GM19467 (cell line): ENCODE measurements around the gene CYP4V2.
"Not testable (repeated sequence)": the region's sequence is repeated elsewhere in the genome, so short reads cannot be mapped to it uniquely, and the experiment has no call there.

ENCODE experiments used
- ATAC-seq: cut with Tn5 transposase; IDR thresholded peaks from one replicate; pipeline ENCODE4 v1.9.1; 2021; ENCODE audit warnings: mild to moderate bottlenecking, moderate library complexity; ENCODE audit not compliant: unreplicated experiment

CYP4V2 gene

GRCh38 chr4:186227744-186228513 lies 36.6 kb downstream of the CYP4V2 start:
- ATAC-seq, result no peak

GRCh38 chr4:186228514-186228894 lies 37.1 kb downstream of the CYP4V2 start:
- ATAC-seq, result no peak

- no peak for ATAC-seq
These were observed 43.0 kb downstream of the CYP4V2 start for GRCh38 chr4:186234367-186234766.

GRCh38 chr4:186236126-186236525 lies 44.8 kb downstream of the CYP4V2 start:
- ATAC-seq, result no peak

- no peak for ATAC-seq
These were observed 49.1 kb downstream of the CYP4V2 start for GRCh38 chr4:186240452-186240847.

GRCh38 chr4:186240848-186241491 lies 49.6 kb downstream of the CYP4V2 start:
- ATAC-seq, result no peak

- ATAC-seq, result no peak
These were observed 50.2 kb downstream of the CYP4V2 start for GRCh38 chr4:186241616-186242015.

GRCh38 chr4:186242031-186242430 lies 50.7 kb downstream of the CYP4V2 start:
- not testable (repeated sequence) for ATAC-seq

GRCh38 chr4:186243331-186243730 lies 52.0 kb downstream of the CYP4V2 start:
- ATAC-seq, result no peak

GRCh38 chr4:186244835-186245234 lies 53.5 kb downstream of the CYP4V2 start:
- ATAC-seq, result no peak

- not testable (repeated sequence) for ATAC-seq
These were observed 55.8 kb downstream of the CYP4V2 start for GRCh38 chr4:186247062-186247752.

- no peak for ATAC-seq
These were observed 57.3 kb downstream of the CYP4V2 start for GRCh38 chr4:186248643-186249042.

- ATAC-seq, result no peak
These were observed 58.7 kb downstream of the CYP4V2 start for GRCh38 chr4:186249785-186250754.

- no peak for ATAC-seq
These were observed 59.4 kb downstream of the CYP4V2 start for GRCh38 chr4:186250760-186251159.

GRCh38 chr4:186255122-186255521 lies 63.8 kb downstream of the CYP4V2 start:
- ATAC-seq, result no peak

GRCh38 chr4:186258216-186258811 lies 66.9 kb downstream of the CYP4V2 start:
- ATAC-seq, result no peak

- ATAC-seq, result no peak
These were observed 68.7 kb downstream of the CYP4V2 start for GRCh38 chr4:186260117-186260503.
